NCI-H2081 (cell line): ENCODE results near the gene IQCF2.
"Not testable (repeated sequence)": the region's sequence is repeated elsewhere in the genome, so short reads cannot be mapped to it uniquely, and the experiment has no call there.

ENCODE experiments used
- DNase-seq, 2 experiments: peaks; one replicate each; lab custom pipeline; 2025; lab: John Stamatoyannopoulos, UW

The IQCF2 gene

GRCh38 chr3:51879937-51880336 is 18.5 kb downstream of the IQCF2 start:
- no peak for DNase-seq

GRCh38 chr3:51886447-51886846 is 25.0 kb downstream of the IQCF2 start:
- DNase-seq: no peak

- DNase-seq: no peak
Observed at GRCh38 chr3:51887620-51888019, 26.2 kb downstream of the IQCF2 start.

- no peak for DNase-seq
Observed at GRCh38 chr3:51888463-51889105, 27.2 kb downstream of the IQCF2 start.

GRCh38 chr3:51891242-51892039 is 30.0 kb downstream of the IQCF2 start:
- no peak for DNase-seq

DNA sequence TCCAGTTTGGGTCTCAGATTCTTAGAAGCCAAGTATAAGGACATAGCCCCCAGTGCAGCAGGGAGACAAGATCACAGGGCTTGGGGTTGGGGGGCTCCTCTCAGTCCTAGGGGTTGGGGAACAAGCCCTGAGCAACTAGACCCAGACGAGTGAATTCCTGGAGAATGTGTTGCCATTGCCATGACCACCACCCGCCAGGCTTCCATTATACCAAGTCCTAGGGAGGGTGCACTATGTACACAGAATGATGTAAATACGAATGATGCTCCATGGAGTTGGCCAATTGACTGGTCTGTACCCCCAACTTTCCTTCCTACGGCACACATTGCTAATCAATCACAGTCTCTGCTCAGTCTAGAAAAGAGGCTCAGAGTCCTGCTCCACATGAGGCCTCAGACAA is 33.0 kb downstream of the IQCF2 start:
- no peak for DNase-seq

GRCh38 chr3:51894939-51895338 is 33.5 kb downstream of the IQCF2 start:
- no peak for DNase-seq

GRCh38 chr3:51896607-51897305 is 35.3 kb downstream of the IQCF2 start:
- no peak for DNase-seq

- DNase-seq: no peak
Observed at GRCh38 chr3:51897391-51897790, 36.0 kb downstream of the IQCF2 start.

DNA sequence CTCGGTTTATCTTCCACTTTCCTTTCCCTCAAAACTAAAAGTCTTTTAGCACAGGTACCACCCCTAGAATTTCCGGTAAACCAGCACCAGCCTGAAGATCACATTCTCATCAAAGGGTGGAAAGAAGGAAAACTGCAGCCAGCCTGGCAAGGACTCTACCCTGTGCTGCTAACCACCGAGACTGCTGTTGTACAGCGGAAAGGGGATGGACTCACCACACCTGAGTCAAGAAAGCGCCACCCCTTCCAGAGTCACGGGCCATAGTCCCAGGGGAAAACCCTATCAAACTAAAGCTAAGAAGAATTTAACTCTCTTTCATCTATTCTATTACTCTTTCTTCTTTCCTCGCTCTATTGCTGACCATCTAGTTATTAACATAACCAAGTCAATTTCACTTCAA is 38.6 kb downstream of the IQCF2 start:
- DNase-seq: not testable (repeated sequence)

DNA sequence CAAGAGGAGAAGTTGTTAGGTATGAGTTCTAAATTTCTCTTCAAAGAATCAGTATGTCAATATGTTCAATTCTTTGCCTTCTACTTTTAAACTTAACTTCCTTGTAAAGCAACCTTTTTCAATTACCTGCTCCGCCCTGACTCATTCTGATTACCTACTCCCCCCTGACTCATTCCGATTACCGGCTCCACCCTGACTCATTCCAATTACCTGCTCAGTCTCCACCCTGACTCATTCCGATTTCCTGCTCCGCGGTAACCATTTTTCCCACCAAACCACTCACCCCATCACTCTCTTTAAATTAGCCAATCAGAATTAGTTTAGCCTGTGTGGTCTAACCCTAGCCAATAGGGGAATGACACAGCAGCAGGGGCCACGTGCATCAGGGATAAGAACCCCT is 40.9 kb downstream of the IQCF2 start:
- not testable (repeated sequence) for DNase-seq

DNA sequence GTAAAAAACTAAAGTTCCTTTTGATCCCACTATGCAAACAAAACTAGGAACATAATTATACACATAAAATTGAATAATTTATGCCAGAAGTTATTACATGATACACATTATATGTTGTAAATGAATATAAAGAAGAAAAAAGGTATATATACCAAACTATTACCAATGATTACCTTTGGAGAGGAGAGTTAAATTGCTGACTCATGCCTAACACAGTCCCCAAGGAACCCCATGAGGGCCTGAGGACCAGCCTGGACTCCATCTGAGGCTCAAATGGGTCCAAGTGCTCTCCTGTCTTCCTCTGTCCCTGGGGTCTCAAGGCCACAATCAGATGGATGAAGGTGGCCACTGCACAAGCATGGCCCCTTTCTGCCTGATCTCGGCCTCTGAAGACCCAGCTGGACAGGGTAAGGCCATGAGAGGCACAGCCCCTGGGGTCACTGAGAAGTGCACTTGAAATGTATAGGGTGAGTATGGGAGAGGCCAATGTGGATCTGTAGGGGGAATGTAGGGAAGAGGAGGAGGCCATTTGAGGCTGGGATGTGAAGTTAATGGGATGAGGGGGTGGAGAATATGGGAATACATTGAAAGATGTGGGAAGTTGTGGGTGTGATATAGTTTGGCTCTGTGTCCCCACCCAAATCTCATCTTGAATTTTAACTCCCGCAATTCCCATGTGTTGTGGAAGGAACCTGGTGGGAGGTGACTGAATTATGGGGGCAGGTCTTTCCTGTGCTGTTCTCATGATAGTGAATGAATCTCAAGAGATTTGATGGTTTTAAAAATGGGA is 42.8 kb downstream of the IQCF2 start:
- no peak for DNase-seq

DNA sequence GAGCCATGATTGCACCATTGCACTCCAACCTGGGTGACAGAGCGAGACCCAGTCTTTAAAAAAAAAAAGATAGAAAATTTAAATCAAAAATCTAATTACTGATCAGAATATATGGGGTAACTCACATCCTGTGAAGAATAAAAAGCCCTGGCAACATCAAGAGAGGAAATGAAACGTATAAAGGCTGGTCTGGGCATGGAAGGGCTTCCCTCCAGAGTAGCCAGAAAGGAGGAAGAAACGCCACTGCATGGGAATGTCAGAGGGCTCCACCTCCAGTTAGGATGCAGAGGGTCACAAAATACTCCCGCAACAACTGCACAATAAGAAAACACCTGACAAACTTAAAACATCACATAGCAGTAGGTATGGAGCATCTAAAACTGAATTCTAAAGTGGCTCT is 46.6 kb downstream of the IQCF2 start:
- no peak for DNase-seq
